ENCODE data around the gene C2orf74. TPM values are rescaled to one million over a fixed set of nuclear protein-coding genes. Genes with fewer than 3 reads are reported as not detected.

The C2orf74 gene
- total and polyA plus RNA-seq, 2 experiments from 2014 or later, result 5.7 to 21.5 TPM

DNA sequence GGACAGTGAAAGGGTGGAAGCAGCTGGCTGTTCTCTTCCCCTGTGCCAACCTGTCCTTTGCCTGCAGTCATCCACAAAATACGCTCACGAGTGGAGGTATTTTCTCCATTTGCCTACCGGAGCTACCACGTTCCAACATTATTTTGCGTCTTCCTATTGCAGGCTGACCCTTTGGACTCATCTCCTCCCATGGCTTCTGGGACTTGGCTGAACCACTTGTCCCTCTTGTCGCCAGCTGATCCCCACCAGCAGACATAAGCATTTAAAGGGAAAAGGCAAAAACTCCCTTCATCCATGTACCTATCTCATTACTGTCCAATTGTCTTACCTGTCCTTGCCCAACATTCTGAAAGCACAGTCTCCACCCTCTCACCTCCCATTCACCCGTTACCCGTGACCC is 13.0 kb downstream of the C2orf74 start:
- Mint-ChIP-seq H3K4me1 (peaks cover 24% of the 10 kb centered on the region), H3K4me3 (no peak overlapping the region), H3K27ac (no peak overlapping the region), H3K9me3 (no peaks in the 10 kb centered on the region), H3K36me3 (ENCODE audit: low read depth) (peaks cover 7% of the 10 kb centered on the region; the same call in 2 of the 3 replicates), H3K27me3 (ENCODE audit: insufficient read depth, low read depth, poor library complexity) (peaks cover 16% of the 10 kb centered on the region)
- no peak overlapping the region for H3K27ac ChIP-seq (ENCODE audit: low read depth)
- 0 out of 2 replicates have a peak, but pooled peaks cover 9% of the 10 kb centered on the region for H3F3A ChIP-seq (replicated peaks; ENCODE audit: low read depth)
- no peak overlapping the region for H3K4me3 ChIP-seq
- peaks cover 13% of the 10 kb centered on the region; the same call in 1 of the 2 replicates for H3K79me2 ChIP-seq (replicated peaks; ENCODE audit: insufficient read depth)
- DNase-seq (ENCODE audit: low spot score) (no peak), ATAC-seq (no peak)
- H3K27me3 ChIP-seq (ENCODE audit: insufficient read depth), result peaks cover 14% of the 10 kb centered on the region
- H2AFZ ChIP-seq, result no peak overlapping the region
- TF ChIP-seq EZH2phosphoT487 (IDR thresholded peaks at IDR 0.05; ENCODE audit: unreplicated experiment) (no peak), NANOG (IDR thresholded peaks at IDR 0.05; ENCODE audit: borderline replicate concordance) (no peak), STAT1 (IDR thresholded peaks at IDR 0.05; ENCODE audit: unreplicated experiment) (no peak), EZH2 (IDR thresholded peaks at IDR 0.05; ENCODE audit: low read depth, unreplicated experiment) (no peak), ZNF114 (CRISPR knock-in tag; IDR thresholded peaks at IDR 0.05) (no peak), JUNB (IDR thresholded peaks at IDR 0.05; ENCODE audit: unreplicated experiment) (no peak), POLR2AphosphoS5 (IDR thresholded peaks at IDR 0.05; ENCODE audit: low read depth) (no peak), ZNF331 (CRISPR knock-in tag; IDR thresholded peaks at IDR 0.05; ENCODE audit: low read depth) (no peak)
- TF ChIP-seq, protein P1, sequence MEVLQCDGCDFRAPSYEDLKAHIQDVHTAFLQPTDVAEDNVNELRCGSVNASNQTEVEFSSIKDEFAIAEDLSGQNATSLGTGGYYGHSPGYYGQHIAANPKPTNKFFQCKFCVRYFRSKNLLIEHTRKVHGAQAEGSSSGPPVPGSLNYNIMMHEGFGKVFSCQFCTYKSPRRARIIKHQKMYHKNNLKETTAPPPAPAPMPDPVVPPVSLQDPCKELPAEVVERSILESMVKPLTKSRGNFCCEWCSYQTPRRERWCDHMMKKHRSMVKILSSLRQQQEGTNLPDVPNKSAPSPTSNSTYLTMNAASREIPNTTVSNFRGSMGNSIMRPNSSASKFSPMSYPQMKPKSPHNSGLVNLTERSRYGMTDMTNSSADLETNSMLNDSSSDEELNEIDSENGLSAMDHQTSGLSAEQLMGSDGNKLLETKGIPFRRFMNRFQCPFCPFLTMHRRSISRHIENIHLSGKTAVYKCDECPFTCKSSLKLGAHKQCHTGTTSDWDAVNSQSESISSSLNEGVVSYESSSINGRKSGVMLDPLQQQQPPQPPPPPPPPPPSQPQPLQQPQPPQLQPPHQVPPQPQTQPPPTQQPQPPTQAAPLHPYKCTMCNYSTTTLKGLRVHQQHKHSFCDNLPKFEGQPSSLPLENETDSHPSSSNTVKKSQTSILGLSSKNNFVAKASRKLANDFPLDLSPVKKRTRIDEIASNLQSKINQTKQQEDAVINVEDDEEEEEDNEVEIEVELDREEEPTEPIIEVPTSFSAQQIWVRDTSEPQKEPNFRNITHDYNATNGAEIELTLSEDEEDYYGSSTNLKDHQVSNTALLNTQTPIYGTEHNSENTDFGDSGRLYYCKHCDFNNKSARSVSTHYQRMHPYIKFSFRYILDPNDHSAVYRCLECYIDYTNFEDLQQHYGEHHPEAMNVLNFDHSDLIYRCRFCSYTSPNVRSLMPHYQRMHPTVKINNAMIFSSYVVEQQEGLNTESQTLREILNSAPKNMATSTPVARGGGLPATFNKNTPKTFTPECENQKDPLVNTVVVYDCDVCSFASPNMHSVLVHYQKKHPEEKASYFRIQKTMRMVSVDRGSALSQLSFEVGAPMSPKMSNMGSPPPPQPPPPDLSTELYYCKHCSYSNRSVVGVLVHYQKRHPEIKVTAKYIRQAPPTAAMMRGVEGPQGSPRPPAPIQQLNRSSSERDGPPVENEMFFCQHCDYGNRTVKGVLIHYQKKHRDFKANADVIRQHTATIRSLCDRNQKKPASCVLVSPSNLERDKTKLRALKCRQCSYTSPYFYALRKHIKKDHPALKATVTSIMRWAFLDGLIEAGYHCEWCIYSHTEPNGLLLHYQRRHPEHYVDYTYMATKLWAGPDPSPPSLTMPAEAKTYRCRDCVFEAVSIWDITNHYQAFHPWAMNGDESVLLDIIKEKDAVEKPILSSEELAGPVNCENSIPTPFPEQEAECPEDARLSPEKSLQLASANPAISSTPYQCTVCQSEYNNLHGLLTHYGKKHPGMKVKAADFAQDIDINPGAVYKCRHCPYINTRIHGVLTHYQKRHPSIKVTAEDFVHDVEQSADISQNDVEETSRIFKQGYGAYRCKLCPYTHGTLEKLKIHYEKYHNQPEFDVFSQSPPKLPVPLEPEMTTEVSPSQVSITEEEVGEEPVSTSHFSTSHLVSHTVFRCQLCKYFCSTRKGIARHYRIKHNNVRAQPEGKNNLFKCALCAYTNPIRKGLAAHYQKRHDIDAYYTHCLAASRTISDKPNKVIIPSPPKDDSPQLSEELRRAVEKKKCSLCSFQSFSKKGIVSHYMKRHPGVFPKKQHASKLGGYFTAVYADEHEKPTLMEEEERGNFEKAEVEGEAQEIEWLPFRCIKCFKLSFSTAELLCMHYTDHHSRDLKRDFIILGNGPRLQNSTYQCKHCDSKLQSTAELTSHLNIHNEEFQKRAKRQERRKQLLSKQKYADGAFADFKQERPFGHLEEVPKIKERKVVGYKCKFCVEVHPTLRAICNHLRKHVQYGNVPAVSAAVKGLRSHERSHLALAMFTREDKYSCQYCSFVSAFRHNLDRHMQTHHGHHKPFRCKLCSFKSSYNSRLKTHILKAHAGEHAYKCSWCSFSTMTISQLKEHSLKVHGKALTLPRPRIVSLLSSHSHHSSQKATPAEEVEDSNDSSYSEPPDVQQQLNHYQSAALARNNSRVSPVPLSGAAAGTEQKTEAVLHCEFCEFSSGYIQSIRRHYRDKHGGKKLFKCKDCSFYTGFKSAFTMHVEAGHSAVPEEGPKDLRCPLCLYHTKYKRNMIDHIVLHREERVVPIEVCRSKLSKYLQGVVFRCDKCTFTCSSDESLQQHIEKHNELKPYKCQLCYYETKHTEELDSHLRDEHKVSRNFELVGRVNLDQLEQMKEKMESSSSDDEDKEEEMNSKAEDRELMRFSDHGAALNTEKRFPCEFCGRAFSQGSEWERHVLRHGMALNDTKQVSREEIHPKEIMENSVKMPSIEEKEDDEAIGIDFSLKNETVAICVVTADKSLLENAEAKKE (CRISPR knock-in tag; IDR thresholded peaks at IDR 0.05), result no peak
- TF ChIP-seq, protein P2, sequence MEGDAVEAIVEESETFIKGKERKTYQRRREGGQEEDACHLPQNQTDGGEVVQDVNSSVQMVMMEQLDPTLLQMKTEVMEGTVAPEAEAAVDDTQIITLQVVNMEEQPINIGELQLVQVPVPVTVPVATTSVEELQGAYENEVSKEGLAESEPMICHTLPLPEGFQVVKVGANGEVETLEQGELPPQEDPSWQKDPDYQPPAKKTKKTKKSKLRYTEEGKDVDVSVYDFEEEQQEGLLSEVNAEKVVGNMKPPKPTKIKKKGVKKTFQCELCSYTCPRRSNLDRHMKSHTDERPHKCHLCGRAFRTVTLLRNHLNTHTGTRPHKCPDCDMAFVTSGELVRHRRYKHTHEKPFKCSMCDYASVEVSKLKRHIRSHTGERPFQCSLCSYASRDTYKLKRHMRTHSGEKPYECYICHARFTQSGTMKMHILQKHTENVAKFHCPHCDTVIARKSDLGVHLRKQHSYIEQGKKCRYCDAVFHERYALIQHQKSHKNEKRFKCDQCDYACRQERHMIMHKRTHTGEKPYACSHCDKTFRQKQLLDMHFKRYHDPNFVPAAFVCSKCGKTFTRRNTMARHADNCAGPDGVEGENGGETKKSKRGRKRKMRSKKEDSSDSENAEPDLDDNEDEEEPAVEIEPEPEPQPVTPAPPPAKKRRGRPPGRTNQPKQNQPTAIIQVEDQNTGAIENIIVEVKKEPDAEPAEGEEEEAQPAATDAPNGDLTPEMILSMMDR (conservative IDR thresholded peaks at IDR 0.05; ENCODE audit: low read depth in 2 of 2), result no peak
- TF ChIP-seq, protein P3, sequence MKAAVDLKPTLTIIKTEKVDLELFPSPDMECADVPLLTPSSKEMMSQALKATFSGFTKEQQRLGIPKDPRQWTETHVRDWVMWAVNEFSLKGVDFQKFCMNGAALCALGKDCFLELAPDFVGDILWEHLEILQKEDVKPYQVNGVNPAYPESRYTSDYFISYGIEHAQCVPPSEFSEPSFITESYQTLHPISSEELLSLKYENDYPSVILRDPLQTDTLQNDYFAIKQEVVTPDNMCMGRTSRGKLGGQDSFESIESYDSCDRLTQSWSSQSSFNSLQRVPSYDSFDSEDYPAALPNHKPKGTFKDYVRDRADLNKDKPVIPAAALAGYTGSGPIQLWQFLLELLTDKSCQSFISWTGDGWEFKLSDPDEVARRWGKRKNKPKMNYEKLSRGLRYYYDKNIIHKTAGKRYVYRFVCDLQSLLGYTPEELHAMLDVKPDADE (IDR thresholded peaks at IDR 0.05), result no peak
- TF ChIP-seq, protein P4, sequence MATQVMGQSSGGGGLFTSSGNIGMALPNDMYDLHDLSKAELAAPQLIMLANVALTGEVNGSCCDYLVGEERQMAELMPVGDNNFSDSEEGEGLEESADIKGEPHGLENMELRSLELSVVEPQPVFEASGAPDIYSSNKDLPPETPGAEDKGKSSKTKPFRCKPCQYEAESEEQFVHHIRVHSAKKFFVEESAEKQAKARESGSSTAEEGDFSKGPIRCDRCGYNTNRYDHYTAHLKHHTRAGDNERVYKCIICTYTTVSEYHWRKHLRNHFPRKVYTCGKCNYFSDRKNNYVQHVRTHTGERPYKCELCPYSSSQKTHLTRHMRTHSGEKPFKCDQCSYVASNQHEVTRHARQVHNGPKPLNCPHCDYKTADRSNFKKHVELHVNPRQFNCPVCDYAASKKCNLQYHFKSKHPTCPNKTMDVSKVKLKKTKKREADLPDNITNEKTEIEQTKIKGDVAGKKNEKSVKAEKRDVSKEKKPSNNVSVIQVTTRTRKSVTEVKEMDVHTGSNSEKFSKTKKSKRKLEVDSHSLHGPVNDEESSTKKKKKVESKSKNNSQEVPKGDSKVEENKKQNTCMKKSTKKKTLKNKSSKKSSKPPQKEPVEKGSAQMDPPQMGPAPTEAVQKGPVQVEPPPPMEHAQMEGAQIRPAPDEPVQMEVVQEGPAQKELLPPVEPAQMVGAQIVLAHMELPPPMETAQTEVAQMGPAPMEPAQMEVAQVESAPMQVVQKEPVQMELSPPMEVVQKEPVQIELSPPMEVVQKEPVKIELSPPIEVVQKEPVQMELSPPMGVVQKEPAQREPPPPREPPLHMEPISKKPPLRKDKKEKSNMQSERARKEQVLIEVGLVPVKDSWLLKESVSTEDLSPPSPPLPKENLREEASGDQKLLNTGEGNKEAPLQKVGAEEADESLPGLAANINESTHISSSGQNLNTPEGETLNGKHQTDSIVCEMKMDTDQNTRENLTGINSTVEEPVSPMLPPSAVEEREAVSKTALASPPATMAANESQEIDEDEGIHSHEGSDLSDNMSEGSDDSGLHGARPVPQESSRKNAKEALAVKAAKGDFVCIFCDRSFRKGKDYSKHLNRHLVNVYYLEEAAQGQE (IDR thresholded peaks at IDR 0.05; ENCODE audit: unreplicated experiment), result no peak
- H3K9me2 ChIP-seq (ENCODE audit: insufficient read depth), result no peaks in the 10 kb centered on the region
- no peaks in the 10 kb centered on the region; the same call in 1 of the 2 replicates for H4K20me1 ChIP-seq (replicated peaks; ENCODE audit: insufficient read depth)
- H3K4me1 ChIP-seq (ENCODE audit: insufficient read depth), result peaks cover 15% of the 10 kb centered on the region; the same call in 1 of the 2 replicates
- no peaks in the 10 kb centered on the region; the same call in 1 of the 2 replicates for H3K36me3 ChIP-seq (ENCODE audit: insufficient read depth)
- no peak overlapping the region for H3K4me2 ChIP-seq

Data from GM23338 (cell line).